Epithelial cell of prostate (primary cell): ENCODE data around the gene HEATR3.

Source experiments
- DNase-seq: peaks from one replicate; pipeline ENCODE4 v3.0.0-alpha.2; 2011; ENCODE audit warnings: low read depth, low spot score
- H3K27ac ChIP-seq: fragments of 450-650 bp; 2 replicates; pipeline ENCODE4 v1.5.1; 2017; ENCODE audit warnings: mild to moderate bottlenecking

Gene HEATR3

GRCh38 chr16:50050802-50051201, 15.0 kb upstream of the HEATR3 start:
- no peak for DNase-seq
- H3K27ac ChIP-seq, result no peak overlapping the region

GRCh38 chr16:50056226-50056625, 9.5 kb upstream of the HEATR3 start:
- no peak for DNase-seq
- no peak overlapping the region for H3K27ac ChIP-seq

- no peak overlapping the region for H3K27ac ChIP-seq
- DNase-seq, result no peak
Observed at GRCh38 chr16:50058091-50058771, 7.5 kb upstream of the HEATR3 start.

- H3K27ac ChIP-seq, result no peak overlapping the region
Observed at GRCh38 chr16:50059111-50059510, 6.7 kb upstream of the HEATR3 start.

GRCh38 chr16:50059669-50060068, 6.1 kb upstream of the HEATR3 start:
- no peak for DNase-seq
- no peak overlapping the region for H3K27ac ChIP-seq

More at GRCh38 chr16:50059111-50059510, 6.7 kb upstream of the HEATR3 start:
- DNase-seq, result no peak

GRCh38 chr16:50061326-50061725, 4.4 kb upstream of the HEATR3 start:
- H3K27ac ChIP-seq, result no peak overlapping the region
- DNase-seq, result no peak

- H3K27ac ChIP-seq, result no peak overlapping the region
- no peak for DNase-seq
Observed at GRCh38 chr16:50065241-50065623, 538 bp upstream of the HEATR3 start.

GRCh38 chr16:50066482-50067289, 916 bp downstream of the HEATR3 start:
- H3K27ac ChIP-seq, result peak overlapping the region; percentile 84
- DNase-seq, result no peak

GRCh38 chr16:50067290-50067853, 1.6 kb downstream of the HEATR3 start:
- no peak for DNase-seq

GRCh38 chr16:50068550-50068949, 2.8 kb downstream of the HEATR3 start:
- H3K27ac ChIP-seq, result no peak overlapping the region
- no peak for DNase-seq

More at GRCh38 chr16:50067290-50067853, 1.6 kb downstream of the HEATR3 start:
- no peak overlapping the region for H3K27ac ChIP-seq

GRCh38 chr16:50069060-50069459, 3.3 kb downstream of the HEATR3 start:
- H3K27ac ChIP-seq, result no peak overlapping the region
- DNase-seq, result no peak

GRCh38 chr16:50071075-50071671, 5.4 kb downstream of the HEATR3 start:
- DNase-seq, result no peak
- no peak overlapping the region for H3K27ac ChIP-seq

GRCh38 chr16:50072730-50073129, 7.0 kb downstream of the HEATR3 start:
- no peak for DNase-seq
- H3K27ac ChIP-seq, result no peak overlapping the region

GRCh38 chr16:50079397-50080140, 13.8 kb downstream of the HEATR3 start:
- DNase-seq, result no peak
- no peak overlapping the region for H3K27ac ChIP-seq

- no peak overlapping the region for H3K27ac ChIP-seq
- DNase-seq, result no peak
Observed at GRCh38 chr16:50081428-50082018, 15.8 kb downstream of the HEATR3 start.

GRCh38 chr16:50083996-50084395, 18.2 kb downstream of the HEATR3 start:
- H3K27ac ChIP-seq, result no peak overlapping the region
- no peak for DNase-seq

GRCh38 chr16:50086176-50086575, 20.4 kb downstream of the HEATR3 start:
- DNase-seq, result no peak
- no peak overlapping the region for H3K27ac ChIP-seq

GRCh38 chr16:50088302-50088701, 22.5 kb downstream of the HEATR3 start:
- no peak for DNase-seq
- H3K27ac ChIP-seq, result no peak overlapping the region

GRCh38 chr16:50092891-50093290, 27.1 kb downstream of the HEATR3 start:
- no peak overlapping the region for H3K27ac ChIP-seq
- DNase-seq, result no peak
